ENCODE measurements around the gene SLC1A3. TPM values are rescaled to one million over a fixed set of nuclear protein-coding genes. Genes with fewer than 3 reads are reported as not detected.
A peak's percentile ranks its signal among the peaks of the same experiment; 100 is the strongest.

SLC1A3 gene
- total RNA-seq, 1 donor from 2014 or later: 93.2 TPM

DNA sequence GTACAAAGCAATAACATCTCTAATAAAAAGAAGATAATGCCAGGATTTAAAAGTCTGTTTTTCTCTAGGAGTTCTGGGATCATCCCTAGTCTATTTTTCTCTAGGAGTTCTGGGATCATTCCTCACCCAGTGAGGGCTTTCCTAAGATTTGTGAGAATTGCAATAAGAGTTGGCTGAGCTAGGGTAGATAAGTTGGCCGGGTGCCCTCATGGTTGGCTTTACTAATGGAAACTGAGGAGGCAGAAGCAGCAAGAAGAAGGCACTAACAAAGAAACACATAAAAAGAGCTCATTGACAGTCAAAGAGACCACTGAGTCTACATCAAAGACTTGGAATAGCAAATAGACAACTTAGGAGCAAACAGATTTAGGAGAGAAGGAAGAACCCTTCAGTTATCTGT lies 4.2 kb downstream of the SLC1A3 start:
- H3K4me3 Mint-ChIP-seq: peak overlapping the region; percentile 59
- TF ChIP-seq, protein P1, sequence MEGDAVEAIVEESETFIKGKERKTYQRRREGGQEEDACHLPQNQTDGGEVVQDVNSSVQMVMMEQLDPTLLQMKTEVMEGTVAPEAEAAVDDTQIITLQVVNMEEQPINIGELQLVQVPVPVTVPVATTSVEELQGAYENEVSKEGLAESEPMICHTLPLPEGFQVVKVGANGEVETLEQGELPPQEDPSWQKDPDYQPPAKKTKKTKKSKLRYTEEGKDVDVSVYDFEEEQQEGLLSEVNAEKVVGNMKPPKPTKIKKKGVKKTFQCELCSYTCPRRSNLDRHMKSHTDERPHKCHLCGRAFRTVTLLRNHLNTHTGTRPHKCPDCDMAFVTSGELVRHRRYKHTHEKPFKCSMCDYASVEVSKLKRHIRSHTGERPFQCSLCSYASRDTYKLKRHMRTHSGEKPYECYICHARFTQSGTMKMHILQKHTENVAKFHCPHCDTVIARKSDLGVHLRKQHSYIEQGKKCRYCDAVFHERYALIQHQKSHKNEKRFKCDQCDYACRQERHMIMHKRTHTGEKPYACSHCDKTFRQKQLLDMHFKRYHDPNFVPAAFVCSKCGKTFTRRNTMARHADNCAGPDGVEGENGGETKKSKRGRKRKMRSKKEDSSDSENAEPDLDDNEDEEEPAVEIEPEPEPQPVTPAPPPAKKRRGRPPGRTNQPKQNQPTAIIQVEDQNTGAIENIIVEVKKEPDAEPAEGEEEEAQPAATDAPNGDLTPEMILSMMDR (conservative IDR thresholded peaks at IDR 0.05): no peak
- peaks cover 5% of the 10 kb centered on the region for H3K27me3 Mint-ChIP-seq
- peaks cover 4% of the 10 kb centered on the region for H3K9me3 Mint-ChIP-seq
- DNase-seq (ENCODE audit: extremely low spot score, unreplicated experiment): no peak
- peaks cover 57% of the 10 kb centered on the region for H3K4me1 Mint-ChIP-seq (ENCODE audit: unreplicated experiment)
- H3K27ac Mint-ChIP-seq: no peak overlapping the region
- H3K36me3 Mint-ChIP-seq: peaks cover 37% of the 10 kb centered on the region

DNA sequence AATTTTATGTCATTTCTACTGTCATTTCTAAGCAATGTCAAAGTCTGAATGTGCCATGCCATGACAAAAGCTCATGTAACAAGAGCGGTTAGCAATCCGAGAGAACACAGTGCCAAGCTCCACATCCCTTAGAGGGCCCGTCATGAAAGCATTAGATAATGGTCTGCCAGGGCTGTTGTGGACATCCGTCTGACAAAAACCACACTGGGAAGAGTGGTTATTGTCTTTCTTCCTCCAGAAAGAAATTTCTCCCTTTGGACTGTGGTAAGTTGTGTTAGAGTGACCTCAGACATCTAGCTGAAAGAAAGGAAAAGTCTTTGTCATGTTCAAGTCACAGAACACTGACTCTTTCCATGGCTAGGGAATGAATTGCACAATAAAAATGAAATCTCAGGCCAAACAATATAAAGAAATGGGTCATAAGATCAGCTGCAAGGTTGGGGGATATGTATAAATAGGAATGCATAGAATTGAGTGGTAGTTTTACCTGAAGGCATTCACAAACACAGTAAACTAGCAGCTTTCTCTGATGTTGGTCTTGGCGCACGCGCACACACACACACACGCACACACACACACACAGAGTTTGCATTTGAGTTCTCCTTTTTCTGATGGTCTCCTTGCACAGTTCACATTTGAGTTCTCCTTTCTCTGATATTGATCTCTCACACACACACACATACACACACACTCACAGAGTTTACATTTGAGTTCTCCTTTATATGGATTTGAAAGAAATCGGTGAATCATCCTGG lies 5.3 kb downstream of the SLC1A3 start:
- DNase-seq (ENCODE audit: extremely low spot score, unreplicated experiment): no peak
- Mint-ChIP-seq H3K4me3 (peak overlapping the region; percentile 57), H3K27me3 (no peaks in the 10 kb centered on the region), H3K27ac (no peak overlapping the region), H3K9me3 (peaks cover 4% of the 10 kb centered on the region), H3K36me3 (peaks cover 37% of the 10 kb centered on the region), H3K4me1 (ENCODE audit: unreplicated experiment) (peaks cover 49% of the 10 kb centered on the region)
- TF ChIP-seq, protein P1 (conservative IDR thresholded peaks at IDR 0.05): no peak

DNA sequence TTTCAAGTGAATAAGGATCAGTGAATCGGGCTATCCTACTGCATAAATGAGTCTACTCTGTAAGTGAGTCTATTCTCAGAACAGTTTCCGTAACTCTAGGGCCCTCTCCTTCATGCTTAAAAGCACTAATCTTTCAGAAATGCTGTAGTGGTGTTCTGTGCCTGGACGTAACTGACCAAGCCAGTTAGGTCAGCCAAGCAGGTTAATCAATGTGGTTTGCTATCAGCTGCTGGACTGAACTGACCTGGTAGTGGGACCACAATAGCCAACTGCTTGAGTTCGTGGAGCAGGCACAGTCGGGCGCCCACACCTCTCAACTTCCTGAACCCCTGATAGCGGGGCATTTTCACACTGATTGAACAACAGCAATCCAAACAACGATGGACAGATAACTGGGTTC lies 6.8 kb downstream of the SLC1A3 start:
- no peak overlapping the region for H3K27ac Mint-ChIP-seq
- no peak for DNase-seq (ENCODE audit: extremely low spot score, unreplicated experiment)
- peaks cover 49% of the 10 kb centered on the region for H3K4me1 Mint-ChIP-seq (ENCODE audit: unreplicated experiment)
- H3K36me3 Mint-ChIP-seq: peaks cover 37% of the 10 kb centered on the region
- H3K9me3 Mint-ChIP-seq: peaks cover 4% of the 10 kb centered on the region
- peak overlapping the region; percentile 59 for H3K4me3 Mint-ChIP-seq
- TF ChIP-seq, protein P1 (conservative IDR thresholded peaks at IDR 0.05): no peak
- no peaks in the 10 kb centered on the region for H3K27me3 Mint-ChIP-seq

DNA sequence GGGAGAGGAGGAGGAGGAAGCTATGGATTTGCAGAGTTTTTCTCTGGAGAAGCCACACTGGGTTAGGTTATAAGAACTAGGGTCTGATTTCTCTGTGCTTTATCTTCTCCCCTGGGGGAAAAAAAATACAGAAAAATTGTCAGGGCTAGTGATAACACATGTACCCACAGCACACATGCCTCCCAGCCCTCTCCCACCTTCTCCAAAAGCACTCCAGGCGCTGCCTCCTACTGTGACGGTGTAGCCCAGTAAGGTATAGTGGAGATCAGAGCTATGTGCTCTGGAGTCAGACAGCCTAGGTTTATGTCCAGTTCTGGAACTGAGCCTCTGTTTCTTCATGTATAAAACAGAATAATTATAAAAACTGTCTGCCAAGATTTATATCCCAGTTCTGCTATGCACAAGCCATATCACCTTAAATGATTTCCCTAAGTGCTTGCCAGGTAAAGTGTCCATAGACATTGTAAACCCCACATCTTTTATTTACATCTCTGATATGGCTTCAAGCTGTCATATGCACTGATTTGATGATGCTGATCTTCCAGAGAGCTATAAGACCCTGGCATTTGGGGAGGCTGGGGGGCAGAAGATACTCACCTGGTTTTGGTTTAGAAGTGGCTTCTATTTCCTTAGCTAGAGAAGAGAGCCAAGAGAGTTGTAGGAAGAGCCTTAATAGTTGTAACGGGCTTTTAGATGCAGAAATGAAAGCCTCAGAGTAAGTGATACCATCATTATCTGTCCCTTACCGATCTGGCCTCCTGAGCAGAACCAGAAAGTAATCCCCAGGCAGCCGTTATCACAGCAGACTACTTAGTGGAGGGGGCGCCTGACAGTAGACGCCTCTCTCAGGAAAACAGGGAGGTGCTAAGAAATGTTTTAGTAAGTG lies 7.6 kb downstream of the SLC1A3 start:
- Mint-ChIP-seq H3K27ac (no peak overlapping the region), H3K27me3 (no peaks in the 10 kb centered on the region), H3K9me3 (peaks cover 4% of the 10 kb centered on the region), H3K4me1 (ENCODE audit: unreplicated experiment) (peaks cover 48% of the 10 kb centered on the region), H3K36me3 (peaks cover 40% of the 10 kb centered on the region), H3K4me3 (no peak overlapping the region)
- DNase-seq (ENCODE audit: extremely low spot score, unreplicated experiment): no peak
- TF ChIP-seq, protein P1 (conservative IDR thresholded peaks at IDR 0.05): no peak

DNA sequence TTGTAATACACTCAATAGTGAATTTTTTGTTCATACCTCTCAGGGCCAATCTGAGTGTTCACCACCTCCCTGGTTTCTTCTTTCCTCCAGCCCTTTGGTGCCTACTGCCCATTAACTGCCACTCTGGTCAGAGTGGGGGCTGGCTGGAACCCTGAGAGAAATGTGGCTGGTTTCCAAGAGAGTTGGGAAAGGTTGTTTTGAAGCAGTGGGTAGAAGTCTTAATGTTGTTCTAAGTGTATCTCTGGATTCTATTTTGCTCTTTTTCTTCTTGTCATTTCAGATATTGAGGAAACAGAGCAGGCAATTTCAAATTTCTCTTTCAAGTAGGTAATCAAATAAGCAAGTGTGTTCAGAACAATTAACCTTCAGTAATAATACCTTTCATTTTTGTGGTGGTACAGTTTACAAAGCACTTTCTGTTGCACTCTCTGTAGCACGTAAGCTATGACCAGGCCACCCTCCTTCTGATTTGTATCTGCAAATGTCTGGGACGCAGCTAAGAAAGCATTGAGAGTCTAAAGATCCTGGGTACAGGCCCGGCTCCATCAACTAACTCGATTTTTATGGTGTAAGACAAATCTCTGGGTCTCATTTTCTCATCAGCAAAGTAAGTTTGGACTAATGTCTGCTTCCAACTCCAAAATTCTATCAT lies 8.4 kb downstream of the SLC1A3 start:
- Mint-ChIP-seq H3K27ac (no peak overlapping the region), H3K9me3 (peaks cover 4% of the 10 kb centered on the region), H3K4me1 (ENCODE audit: unreplicated experiment) (peaks cover 48% of the 10 kb centered on the region), H3K4me3 (no peak overlapping the region), H3K27me3 (no peaks in the 10 kb centered on the region), H3K36me3 (peaks cover 40% of the 10 kb centered on the region)
- TF ChIP-seq, protein P1 (conservative IDR thresholded peaks at IDR 0.05): no peak
- DNase-seq (ENCODE audit: extremely low spot score, unreplicated experiment): no peak
